HG03575 (cell line): ENCODE data around the gene SDHAF3.

ENCODE experiments used
- ATAC-seq: cut with Tn5 transposase; IDR thresholded peaks from one replicate; pipeline ENCODE4 v1.9.1; 2021; ENCODE audit not compliant: unreplicated experiment, insufficient number of reproducible peaks, low FRiP score; ENCODE audit errors: extremely low read depth

The SDHAF3 gene

GRCh38 chr7:97198596-97198995, 81.1 kb downstream of the SDHAF3 start:
- ATAC-seq = no peak

GRCh38 chr7:97200018-97200417, 82.5 kb downstream of the SDHAF3 start:
- ATAC-seq = no peak

GRCh38 chr7:97203957-97204356, 86.5 kb downstream of the SDHAF3 start:
- no peak for ATAC-seq

- ATAC-seq = no peak
Measured at GRCh38 chr7:97204821-97205220, 87.3 kb downstream of the SDHAF3 start.

- no peak for ATAC-seq
Measured at GRCh38 chr7:97215556-97215955, 98.1 kb downstream of the SDHAF3 start.

GRCh38 chr7:97218767-97219166, 101.3 kb downstream of the SDHAF3 start:
- ATAC-seq = no peak

- ATAC-seq = no peak
Measured at GRCh38 chr7:97219237-97219636, 101.7 kb downstream of the SDHAF3 start.

GRCh38 chr7:97224316-97224715, 106.8 kb downstream of the SDHAF3 start:
- no peak for ATAC-seq

GRCh38 chr7:97226541-97226940, 109.0 kb downstream of the SDHAF3 start:
- no peak for ATAC-seq
